Dermis blood vessel endothelial cell (primary cell): ENCODE data around the gene DBN1. TPM values are rescaled to one million over a fixed set of nuclear protein-coding genes. Genes with fewer than 3 reads are reported as not detected.

ENCODE experiments used
- DNase-seq: peaks from one replicate; pipeline ENCODE4 v3.0.0; 2010
- total RNA-seq: library from RNA; depleted of rRNA; stranded (reverse); fragments of >200 nt; gene quantifications from 2 replicates; pipeline ENCODE4 v1.2.3, GENCODE V29; 2014

DBN1 gene
- total RNA-seq, 1 donor from 2014 or later = 147 TPM

DNA sequence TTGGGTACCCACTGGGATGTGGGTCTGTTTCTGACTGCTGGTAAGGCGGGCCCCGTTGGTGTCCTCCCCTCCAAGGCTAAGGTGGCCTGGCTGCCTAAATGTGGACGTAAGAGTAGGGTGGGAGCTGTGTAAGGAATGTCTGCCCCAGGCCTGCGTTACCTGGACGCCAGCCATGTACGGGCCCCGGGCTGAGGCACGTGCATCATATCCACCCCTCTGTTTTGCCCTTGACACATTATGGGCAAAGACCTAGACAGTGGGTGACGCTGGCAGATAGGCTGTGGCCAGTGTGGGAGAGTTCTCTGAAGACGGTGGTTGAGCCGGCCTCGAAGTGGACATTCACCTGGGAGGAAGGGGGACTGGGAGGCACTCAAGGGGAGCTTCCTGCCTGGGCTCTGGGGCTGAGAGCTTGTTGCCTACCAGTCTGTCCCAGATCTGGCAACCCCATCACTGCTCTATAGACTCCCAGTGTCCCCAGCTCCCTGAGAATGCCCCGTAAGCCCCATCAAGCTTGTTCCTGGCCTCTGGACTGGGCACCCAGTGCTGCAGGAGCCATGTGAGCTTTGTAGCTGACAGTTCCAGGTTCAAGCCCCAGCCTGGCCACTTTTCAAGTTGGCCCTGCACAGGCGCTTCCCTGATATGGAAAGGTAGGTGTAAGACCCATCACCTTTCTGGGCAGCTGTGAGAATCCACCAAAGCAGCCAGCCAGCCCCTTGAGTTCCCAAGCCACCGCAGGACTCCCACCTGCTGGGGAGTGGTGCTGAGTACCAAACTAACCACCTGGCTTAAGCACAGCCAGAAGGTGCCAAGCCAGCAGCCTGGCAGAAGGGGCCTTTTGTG lies 30.1 kb downstream of the DBN1 start:
- DNase-seq = no peak

DNA sequence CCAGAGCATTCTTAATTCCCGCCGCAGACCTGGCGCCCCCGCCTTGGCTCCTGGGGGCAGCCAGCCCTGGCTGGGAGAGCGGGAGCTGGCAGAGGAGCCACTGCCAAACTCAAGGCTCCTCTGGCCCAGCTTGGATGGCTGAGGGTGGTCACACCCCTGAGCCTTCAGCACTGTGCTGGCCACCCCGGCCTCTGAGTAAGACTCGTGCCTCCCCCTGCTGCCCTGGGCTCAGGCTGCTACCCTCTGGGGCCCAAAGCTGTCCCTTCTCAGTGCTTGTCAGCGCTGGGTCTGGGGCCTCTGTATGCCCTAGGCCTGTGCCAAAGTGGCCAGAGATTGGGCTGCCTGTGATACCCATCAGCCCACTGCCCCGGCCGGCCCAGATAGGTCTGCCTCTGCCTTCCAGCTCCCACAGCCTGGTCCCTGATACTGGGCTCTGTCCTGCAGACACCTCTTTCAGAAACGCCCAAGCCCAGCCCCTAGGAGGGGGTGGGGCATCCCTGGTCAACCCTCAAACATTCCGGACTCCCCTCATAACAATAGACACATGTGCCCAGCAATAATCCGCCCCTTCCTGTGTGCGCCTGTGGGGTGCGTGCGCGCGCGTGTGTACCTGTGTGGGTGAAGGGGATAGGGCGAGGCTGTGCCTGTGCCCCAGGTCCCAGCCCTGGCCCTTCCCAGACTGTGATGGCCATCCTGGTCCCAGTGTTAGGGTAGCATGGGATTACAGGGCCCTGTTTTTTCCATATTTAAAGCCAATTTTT lies 31.2 kb downstream of the DBN1 start:
- no peak for DNase-seq

DNA sequence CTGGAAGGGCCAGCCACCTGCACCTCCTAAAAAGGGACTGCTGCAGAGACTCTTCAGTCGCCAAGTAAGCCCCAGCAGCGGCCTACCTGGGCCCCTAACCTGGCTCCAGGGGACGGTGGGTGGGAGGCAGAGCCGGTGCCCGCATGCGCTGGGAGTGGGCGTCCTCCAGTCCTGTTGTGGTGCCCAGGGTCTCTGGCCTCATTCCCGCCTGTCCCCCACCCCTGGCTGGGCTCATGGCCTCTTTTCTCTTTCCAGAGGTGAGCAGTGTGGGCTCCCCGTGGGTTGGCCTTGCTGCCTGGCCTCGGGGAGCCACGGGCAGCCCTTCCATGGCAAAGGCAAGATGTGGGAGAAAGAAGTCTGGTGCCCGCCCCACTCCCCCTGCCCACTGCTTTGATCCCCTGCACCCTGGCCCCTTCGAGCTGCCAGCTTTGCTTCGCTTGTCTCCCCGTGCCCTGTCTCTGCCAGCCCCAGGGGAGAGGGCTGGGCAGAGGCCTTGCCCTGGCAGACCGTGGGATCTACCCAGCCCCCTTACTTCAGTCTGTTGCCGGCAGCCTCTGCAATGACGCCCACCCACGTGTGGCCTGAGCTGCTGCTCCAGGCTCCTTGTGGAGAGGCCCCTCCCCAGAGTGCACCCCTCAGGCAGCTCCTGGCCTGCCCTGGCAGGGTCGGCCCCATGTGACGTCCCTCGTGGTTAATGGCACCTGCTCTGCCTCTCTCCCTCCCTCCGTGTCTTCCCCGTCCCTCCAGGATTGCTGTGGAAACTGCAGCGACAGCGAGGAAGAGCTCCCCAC lies 32.2 kb downstream of the DBN1 start:
- DNase-seq = no peak

DNA sequence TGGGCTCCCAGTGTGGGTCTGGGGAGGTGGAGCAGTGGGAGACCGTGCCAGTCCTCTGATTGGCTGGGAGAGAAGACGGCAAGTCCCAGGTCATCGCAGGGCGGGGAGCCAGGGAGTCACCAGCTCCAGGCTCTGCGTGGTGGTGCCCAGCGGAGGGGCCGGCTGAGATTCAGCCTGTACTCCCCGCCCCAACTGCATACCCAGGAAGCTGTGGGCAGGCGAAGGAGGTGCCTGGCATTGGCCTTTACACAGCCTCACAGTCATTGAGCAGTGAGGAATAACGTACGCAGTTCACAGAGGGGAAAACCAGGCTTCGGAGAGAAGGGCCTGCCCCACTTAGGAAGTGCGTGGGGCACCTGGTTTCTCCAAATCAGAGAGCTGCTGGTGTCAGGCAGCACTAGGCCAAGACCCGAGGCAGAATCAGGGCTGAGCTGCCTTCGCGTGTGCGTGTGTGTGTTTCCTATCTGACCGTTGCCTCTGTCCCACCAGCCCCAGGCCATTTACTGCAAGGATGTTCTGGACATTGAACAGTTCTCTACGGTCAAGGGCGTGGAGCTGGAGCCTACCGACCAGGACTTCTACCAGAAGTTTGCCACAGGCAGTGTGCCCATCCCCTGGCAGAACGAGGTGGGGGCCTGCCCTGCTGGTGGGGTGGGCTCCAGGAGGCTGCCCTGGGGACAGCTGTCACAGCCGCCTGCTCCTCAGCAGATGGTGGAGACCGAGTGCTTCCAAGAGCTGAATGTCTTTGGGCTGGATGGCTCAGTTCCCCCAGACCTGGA lies 33.0 kb downstream of the DBN1 start:
- DNase-seq = no peak

DNA sequence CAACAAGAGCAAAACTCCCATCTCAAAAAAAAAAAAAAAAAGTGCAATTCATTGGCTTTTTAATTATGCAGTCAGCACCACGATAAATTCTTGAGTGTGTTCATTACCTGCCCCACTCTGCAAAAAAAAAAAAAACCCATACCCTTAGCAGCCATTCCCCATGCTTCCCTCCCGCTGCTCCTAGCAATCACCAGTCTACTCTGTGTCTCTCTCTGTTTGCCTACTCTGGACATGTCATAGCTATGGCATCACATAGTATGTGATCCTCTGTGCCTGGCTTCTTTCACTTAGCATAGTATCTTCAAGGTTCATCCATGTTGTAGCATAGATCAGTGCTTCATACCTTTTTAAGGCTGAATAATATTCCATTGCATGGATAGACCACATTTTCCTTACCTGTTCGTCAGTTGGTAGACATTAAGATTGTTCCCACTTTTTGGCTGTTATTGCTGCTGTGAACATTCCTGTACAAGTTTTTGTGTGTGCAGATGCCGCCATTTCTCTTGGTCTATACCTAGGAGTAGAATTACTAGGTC lies 33.8 kb downstream of the DBN1 start:
- no peak for DNase-seq

DNA sequence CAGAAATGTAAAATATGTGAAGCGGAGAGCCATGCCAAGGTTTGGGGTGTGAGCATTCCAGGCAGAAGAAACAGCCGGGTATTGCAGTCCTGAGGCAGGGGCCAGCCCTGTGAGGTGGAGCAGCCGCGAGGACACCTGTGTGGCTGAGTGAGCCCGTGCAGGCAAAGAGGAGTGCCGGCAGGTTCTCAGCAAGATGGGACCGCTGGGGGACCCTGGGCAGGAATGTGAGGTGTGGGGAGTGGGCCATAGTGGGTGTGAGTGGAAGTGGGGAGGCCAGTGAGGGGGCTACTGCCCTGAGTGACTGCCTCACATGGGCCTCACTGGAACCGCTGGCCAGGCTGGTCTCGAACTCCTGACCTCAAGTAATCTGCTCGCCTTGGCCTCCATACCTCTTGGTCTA lies 35.0 kb downstream of the DBN1 start:
- no peak for DNase-seq

DNA sequence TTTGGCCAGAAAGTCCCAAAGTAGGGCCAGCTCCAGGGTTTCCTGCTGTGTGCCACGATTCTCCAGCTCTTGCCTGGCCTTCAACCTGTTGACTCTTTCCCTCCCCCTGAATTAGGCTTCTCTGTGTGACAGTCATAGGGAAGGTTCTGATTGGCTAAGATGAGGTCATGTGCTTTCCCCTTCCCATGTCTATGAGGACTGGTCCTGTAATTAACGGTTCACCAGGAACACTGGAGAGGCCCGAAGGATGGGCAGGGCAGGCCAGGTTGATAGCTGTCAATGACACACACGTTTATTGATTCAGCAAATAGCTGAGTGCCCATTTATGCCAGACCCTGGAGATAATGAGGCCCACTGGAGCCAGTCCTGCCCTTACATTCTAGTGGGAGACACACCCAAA lies 35.8 kb downstream of the DBN1 start:
- DNase-seq = no peak

DNA sequence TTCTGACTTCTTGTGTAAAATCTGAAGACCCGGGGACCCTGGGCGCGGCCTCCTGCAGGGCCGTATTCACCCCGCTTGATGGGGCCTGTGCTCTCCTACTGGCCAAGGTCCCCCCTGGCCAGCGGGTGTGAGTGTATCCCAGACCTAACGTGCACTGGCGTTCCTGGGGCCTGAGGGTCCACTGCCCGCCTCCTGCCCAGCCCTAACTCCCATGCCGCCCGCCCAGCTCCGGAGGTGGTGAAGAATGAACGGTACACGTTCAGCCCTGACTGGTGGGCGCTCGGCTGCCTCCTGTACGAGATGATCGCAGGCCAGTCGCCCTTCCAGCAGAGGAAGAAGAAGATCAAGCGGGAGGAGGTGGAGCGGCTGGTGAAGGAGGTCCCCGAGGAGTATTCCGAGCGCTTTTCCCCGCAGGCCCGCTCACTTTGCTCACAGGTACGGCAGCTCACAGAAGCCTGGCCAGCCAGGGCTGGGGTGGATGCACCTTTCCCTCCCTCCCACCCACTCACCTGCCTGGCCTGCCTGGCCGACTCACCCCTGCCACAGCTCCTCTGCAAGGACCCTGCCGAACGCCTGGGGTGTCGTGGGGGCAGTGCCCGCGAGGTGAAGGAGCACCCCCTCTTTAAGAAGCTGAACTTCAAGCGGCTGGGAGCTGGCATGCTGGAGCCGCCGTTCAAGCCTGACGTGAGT lies 37.4 kb downstream of the DBN1 start:
- DNase-seq = no peak

DNA sequence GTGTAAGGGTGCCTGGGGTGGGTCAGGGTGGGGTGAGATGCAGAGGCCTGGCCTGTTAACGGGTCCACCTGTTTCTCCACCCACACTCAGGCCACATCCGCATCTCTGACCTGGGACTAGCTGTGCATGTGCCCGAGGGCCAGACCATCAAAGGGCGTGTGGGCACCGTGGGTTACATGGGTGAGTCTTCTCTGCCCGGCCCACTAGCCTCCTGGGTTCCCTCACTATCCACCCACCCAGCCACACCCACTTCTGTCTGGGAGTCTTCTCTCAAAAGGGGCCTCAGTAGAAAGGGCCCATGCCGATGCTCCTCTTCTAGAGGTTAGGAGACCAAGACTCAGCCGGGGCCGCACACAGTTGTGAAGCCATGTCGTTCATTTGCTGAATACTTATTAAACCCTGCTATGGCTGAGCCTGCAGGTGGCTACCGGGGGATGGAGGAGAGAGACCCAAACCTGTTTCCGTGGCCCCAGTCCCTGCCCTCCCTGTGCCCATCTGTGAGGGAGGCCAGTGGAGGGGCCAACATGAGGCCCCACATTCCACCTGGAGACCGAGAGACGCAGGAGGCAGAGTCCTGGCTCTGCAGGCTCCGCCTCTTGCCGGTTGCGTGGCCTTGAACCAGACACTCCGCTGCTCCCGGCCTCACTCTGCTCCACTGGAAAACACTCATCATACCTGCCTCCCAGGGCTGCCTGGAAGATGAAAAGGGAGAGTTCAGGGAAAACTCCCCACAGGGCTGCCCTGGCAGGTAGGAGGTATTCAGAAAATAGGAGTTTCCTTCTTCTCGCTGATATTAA lies 38.3 kb downstream of the DBN1 start:
- DNase-seq = no peak

DNA sequence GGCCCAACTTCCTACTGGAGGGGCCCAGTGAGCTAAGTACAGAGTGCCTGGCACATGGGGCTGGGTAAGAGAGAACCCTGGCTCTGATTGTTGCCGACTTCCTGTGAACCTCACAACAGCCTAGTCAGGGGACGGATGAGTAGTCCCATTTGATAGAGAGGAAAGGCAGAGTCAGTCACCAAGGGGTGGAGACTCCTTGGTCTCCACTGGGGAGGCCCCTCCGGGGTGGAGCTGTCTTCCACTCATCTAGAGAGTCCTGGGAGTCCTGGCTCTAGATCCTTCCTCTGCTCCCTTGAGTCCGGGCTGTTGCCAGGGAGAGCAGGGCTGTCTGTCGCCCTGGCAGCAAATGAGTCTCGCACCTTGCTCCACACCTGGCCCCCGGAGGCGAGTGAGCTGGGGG lies 39.0 kb downstream of the DBN1 start:
- DNase-seq = peak; percentile 41

DNA sequence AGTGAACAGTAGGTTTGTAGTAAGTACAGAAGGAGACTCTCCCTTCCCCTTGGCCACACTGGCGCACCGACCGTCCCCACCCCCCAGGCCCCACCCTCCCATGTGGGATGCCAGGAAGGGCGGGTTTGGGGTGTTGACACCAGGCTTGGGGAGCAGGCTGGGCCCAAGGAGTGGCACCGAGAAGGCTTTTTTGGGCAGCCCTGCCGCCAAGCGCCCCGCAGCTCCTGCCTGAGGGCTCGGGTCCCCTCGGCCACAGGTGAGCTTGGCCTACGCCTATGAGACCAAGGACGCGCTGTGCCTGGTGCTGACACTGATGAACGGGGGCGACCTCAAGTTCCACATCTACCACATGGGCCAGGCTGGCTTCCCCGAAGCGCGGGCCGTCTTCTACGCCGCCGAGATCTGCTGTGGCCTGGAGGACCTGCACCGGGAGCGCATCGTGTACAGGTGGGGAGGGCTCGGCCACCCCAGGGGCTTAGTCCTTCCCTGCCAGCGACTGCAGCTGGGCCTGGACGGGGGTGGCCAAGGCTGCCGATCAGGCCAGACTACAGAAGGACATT lies 39.7 kb downstream of the DBN1 start:
- DNase-seq = no peak

DNA sequence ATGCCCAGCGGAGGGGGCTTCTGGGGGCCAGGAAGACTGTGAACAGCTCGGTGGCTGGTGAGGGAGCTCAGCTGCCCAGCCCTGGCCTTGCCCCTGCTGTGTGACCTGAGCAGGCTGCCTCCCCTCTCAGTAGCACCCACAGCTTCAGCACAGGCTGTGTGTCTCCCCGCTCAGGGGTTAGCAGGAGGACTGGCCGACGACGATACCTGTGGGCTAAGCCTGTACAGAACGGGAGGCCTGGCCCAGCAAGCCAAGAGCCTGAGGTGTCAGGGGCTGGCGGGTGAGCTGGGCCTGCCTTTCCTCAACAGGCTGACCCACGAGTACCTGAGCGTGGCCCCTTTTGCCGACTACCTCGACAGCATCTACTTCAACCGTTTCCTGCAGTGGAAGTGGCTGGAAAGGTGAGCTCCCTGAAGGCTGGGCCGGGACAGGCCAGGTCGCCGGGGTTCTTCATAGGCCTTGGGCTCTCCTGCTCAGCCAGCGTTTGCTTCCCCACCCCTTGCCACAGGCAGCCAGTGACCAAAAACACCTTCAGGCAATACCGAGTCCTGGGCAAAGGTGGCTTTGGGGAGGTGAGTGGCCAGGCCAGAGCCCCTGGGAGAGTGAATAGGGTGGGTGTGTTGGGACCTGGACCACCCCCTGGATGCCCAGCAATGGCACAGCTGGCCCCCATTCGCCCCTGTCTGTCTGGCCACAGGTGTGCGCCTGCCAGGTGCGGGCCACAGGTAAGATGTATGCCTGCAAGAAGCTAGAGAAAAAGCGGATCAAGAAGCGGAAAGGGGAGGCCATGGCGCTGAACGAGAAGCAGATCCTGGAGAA lies 40.4 kb downstream of the DBN1 start:
- DNase-seq = no peak

DNA sequence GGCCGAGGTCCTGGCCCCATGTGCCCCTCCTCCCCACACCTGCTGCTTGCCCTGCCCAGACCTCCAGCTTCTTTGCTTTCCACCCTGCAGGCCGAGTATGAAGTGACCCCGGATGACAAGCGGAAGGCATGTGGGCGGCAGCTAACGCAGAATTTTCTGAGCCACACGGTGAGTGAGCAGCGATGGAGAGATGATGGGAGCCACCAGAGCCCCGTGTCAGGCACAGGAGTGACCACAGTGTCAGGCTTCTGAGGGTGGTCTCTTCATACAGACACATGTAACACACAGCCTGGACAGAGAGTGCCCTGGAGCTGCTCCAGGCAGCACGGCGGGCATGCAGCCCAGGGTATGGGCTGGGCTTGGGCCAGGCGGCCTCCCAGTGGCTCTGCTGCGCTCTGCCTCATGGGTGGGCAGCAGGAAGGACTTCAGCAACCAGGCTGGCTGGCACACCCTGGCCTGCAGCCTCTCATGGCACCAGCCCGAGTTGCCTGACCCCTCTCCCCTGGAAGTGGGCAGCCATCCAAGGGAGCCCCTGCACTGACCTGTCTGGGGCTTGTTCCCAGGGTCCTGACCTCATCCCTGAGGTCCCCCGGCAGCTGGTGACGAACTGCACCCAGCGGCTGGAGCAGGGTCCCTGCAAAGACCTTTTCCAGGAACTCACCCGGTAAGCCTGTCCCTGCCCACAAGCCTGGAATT lies 41.1 kb downstream of the DBN1 start:
- DNase-seq = no peak

DNA sequence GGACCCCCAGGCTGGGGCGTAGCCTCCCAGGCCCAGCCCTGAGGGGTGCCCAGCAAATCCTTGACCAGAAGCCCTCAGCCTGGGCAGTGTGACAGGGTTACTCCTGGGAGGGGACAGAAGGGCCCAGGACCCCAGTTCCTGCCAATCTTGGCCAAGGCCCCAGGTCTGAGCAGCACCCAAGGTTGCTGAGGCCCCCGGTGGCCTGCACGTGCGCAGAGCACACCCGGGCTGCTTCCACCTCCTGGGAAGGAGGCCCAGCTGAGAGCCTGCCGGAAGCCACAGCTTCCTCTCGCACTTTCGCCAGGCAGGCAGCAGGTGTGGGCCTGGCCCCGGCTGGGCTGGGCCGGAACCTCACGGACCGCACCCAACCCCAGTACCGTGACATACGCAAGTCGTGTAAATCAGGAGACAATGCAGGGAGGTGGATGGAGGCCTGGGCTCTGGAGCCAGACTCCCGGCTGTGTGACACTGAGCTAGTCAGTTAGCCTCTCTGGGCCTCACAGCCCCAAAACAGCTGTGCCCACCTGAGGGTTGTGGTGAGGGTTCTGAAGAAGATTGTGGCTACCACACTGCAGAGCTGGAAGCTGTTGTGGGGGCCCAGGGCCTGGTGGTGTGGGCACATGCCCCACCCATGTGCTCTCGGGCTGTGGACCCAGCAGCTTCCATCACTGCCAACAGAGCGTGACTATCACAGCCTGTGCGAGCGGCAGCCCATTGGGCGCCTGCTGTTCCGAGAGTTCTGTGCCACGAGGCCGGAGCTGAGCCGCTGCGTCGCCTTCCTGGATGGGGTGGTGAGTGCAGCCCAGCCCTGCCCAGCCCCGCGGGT lies 41.9 kb downstream of the DBN1 start:
- peak; percentile 28 for DNase-seq

DNA sequence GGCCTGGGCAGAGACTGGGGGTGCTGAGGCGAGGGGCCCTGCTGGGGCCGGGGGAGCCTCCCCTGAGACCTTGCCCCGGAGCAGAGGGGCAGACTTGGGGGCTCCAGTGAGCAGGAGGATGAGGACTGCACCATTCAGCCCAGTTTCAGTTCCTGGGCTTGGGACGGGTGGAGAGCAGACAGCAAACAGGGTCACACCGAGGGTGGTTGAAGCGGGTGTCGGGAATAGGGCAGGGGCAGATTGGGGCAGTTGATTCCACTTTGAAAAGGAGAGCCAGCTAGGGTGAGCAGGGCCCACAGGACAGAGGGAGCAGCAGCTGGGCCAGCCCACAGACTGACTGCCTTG lies 42.5 kb downstream of the DBN1 start:
- no peak for DNase-seq

DNA sequence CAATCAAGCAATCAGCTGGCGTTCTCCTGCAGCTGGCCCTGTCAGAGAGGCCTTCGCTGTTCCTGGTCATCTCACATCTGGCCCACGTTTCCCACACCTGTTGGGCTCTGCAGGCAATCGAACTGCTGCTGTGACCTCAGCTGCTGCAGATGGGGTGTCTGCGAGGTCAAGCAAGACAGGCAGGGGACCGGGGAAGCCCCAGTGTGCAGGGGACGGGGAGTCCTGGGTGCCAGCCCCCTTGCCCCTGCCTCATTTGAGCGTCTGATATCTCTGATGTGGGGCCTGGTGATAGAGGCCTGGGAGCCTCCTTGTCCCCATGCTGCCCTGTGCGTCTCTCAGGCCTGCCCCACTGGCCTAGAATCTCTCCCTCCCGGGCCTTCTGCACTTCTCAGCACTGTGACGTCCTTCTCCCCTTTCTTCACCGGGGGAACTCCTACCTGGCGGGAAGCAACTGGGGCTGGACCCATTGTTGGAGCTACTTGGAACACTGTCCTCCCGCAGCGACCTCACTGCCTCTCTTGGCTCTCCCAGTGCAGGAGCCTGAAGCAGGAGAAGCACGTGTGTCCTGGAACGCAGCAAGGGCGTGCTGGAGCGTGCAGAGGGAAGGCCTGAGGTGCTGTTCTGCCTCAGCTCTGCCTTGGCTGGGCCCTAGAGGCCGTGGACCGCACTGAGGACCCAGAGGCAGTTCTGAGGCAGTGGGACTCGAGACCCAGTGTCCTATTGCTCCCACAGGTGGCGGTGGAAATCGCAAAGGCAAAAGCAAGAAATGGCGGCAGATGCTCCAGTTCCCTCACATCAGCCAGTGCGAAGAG lies 43.1 kb downstream of the DBN1 start:
- no peak for DNase-seq
